SK-N-SH treated with all-trans-retinoic acid at 6 μM for 48 hours (cell line): ENCODE data around the gene YTHDF2.

Source experiments
- ATAC-seq: fragments of 200-7000 bp; cut with Tn5 transposase; 3 replicates; pipeline ENCODE4 v1.9.1; 2020; ENCODE audit warnings: mild to moderate bottlenecking, moderate library complexity
- ARNTL ChIP-seq: fragments of 450-650 bp; formaldehyde crosslinking; IDR thresholded peaks from 2 replicates; pipeline ENCODE4 v1.5.0; 2020; ENCODE audit warnings: low read depth, mild to moderate bottlenecking, moderate library complexity, borderline replicate concordance
- BACH2 ChIP-seq: fragments of 250-450 bp; sonication (Bioruptor Pico); IDR thresholded peaks from 2 replicates; pipeline ENCODE4 v1.9.0; 2021; ENCODE audit warnings: mild to moderate bottlenecking, borderline replicate concordance
- CSDC2 ChIP-seq: fragments of 250-450 bp; sonication (Bioruptor Pico); IDR thresholded peaks from 2 replicates; pipeline ENCODE4 v1.5.0; 2020; ENCODE audit warnings: mild to moderate bottlenecking, moderate library complexity
- ESRRG ChIP-seq: fragments of 250-450 bp; sonication (Bioruptor Pico); IDR thresholded peaks from 2 replicates; pipeline ENCODE4 v1.6.1; 2021; ENCODE audit warnings: mild to moderate bottlenecking
- GLIS3 ChIP-seq: fragments of 250-450 bp; sonication (Bioruptor Pico); IDR thresholded peaks from 2 replicates; pipeline ENCODE4 v1.5.0; 2020; ENCODE audit warnings: mild to moderate bottlenecking, moderate library complexity
- ISL1 ChIP-seq: fragments of 250-450 bp; sonication (Bioruptor Pico); IDR thresholded peaks from 2 replicates; pipeline ENCODE4 v2.1.2; 2022; ENCODE audit warnings: mild to moderate bottlenecking, moderate library complexity
- PPARA ChIP-seq: fragments of 250-450 bp; sonication (Bioruptor Pico); IDR thresholded peaks from 2 replicates; pipeline ENCODE4 v1.5.0; 2020; ENCODE audit warnings: mild to moderate bottlenecking, borderline replicate concordance
- RARB ChIP-seq: fragments of 250-450 bp; sonication (Bioruptor Pico); IDR thresholded peaks from 2 replicates; pipeline ENCODE4 v1.8.0; 2021; ENCODE audit warnings: mild to moderate bottlenecking, moderate library complexity
- SNAI2 ChIP-seq: fragments of 250-450 bp; sonication (Bioruptor Pico); IDR thresholded peaks from 2 replicates; pipeline ENCODE4 v1.5.0; 2020; ENCODE audit warnings: mild to moderate bottlenecking, moderate library complexity
- TCF4 ChIP-seq: fragments of 250-450 bp; sonication (Bioruptor Pico); IDR thresholded peaks from 2 replicates; pipeline ENCODE4 v1.8.0; 2021; ENCODE audit warnings: mild to moderate bottlenecking, moderate library complexity, borderline replicate concordance
- TOX ChIP-seq: fragments of 250-450 bp; sonication (Bioruptor Pico); IDR thresholded peaks from 2 replicates; pipeline ENCODE4 v1.8.0; 2021; ENCODE audit warnings: mild to moderate bottlenecking, moderate library complexity, borderline replicate concordance
- ZC3H10 ChIP-seq: fragments of 250-450 bp; sonication (Bioruptor Pico); IDR thresholded peaks from 2 replicates; pipeline ENCODE4 v1.5.1; 2021; ENCODE audit warnings: mild to moderate bottlenecking, moderate library complexity
- ZFP3 ChIP-seq: fragments of 250-450 bp; sonication (Bioruptor Pico); IDR thresholded peaks from 2 replicates; pipeline ENCODE4 v1.5.0; 2020; ENCODE audit warnings: mild to moderate bottlenecking, moderate library complexity
- ZFP30 ChIP-seq: fragments of 450-650 bp; formaldehyde crosslinking; IDR thresholded peaks from 2 replicates; pipeline ENCODE4 v1.5.0; 2022; ENCODE audit warnings: mild to moderate bottlenecking, moderate library complexity
- ZNF565 ChIP-seq: fragments of 450-650 bp; formaldehyde crosslinking; conservative IDR thresholded peaks from 2 replicates; pipeline ENCODE4 v1.5.0; 2020; ENCODE audit warnings: low read depth, mild to moderate bottlenecking, moderate library complexity
- ZNF70 ChIP-seq: fragments of 450-650 bp; formaldehyde crosslinking; IDR thresholded peaks from 2 replicates; pipeline ENCODE4 v1.5.0; 2020; ENCODE audit warnings: mild to moderate bottlenecking, moderate library complexity
- ZNF8 ChIP-seq: fragments of 450-650 bp; formaldehyde crosslinking; IDR thresholded peaks from 2 replicates; pipeline ENCODE4 v1.5.0; 2020; ENCODE audit warnings: mild to moderate bottlenecking, moderate library complexity
- TF ChIP-seq, protein P1 (sequence below): fragments of 250-450 bp; sonication (Bioruptor Pico); IDR thresholded peaks from 2 replicates; pipeline ENCODE4 v1.8.0; 2020; ENCODE audit warnings: mild to moderate bottlenecking, moderate library complexity, borderline replicate concordance
- TF ChIP-seq, protein P2 (sequence below): fragments of 250-450 bp; sonication (Bioruptor Pico); IDR thresholded peaks from 2 replicates; pipeline ENCODE4 v1.5.1; 2020; ENCODE audit warnings: low read depth, mild to moderate bottlenecking, moderate library complexity
- TF ChIP-seq, protein P3 (sequence below): fragments of 250-450 bp; sonication (Bioruptor Pico); IDR thresholded peaks from 2 replicates; pipeline ENCODE4 v1.5.1; 2021; ENCODE audit warnings: mild to moderate bottlenecking, moderate library complexity
- TF ChIP-seq, protein P4 (sequence below): fragments of 250-450 bp; sonication (Bioruptor Pico); IDR thresholded peaks from 2 replicates; pipeline ENCODE4 v1.8.0; 2021; ENCODE audit warnings: low read depth, mild to moderate bottlenecking, moderate library complexity, borderline replicate concordance

Gene YTHDF2

DNA sequence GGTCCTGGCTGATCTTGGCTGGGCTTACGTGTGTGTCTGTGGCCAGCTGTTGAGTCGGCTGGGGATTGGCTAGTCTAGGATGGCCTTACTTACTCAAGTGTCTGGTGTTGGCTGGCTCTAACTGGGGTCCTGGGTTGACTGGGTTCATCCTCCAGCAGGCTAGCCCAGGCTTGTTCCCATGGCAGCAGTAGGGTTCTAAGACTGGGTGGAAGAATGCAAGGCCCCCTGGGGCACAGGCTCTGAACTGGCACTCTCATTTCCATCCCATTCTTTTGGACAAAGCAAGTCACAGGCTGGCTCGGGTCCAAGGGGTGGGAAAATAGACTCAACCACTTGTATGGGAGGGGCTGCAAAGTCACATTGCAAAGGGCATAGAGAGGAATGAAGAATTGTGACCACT, 67.3 kb downstream of the YTHDF2 start:
- TF ChIP-seq PPARA (CRISPR knock-in tag) (no peak), ZFP30 (CRISPR knock-in tag) (no peak), GLIS3 (CRISPR knock-in tag) (no peak)
- TF ChIP-seq, protein P1, sequence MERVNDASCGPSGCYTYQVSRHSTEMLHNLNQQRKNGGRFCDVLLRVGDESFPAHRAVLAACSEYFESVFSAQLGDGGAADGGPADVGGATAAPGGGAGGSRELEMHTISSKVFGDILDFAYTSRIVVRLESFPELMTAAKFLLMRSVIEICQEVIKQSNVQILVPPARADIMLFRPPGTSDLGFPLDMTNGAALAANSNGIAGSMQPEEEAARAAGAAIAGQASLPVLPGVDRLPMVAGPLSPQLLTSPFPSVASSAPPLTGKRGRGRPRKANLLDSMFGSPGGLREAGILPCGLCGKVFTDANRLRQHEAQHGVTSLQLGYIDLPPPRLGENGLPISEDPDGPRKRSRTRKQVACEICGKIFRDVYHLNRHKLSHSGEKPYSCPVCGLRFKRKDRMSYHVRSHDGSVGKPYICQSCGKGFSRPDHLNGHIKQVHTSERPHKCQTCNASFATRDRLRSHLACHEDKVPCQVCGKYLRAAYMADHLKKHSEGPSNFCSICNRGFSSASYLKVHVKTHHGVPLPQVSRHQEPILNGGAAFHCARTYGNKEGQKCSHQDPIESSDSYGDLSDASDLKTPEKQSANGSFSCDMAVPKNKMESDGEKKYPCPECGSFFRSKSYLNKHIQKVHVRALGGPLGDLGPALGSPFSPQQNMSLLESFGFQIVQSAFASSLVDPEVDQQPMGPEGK (CRISPR knock-in tag) = no peak
- TF ChIP-seq, protein P2, sequence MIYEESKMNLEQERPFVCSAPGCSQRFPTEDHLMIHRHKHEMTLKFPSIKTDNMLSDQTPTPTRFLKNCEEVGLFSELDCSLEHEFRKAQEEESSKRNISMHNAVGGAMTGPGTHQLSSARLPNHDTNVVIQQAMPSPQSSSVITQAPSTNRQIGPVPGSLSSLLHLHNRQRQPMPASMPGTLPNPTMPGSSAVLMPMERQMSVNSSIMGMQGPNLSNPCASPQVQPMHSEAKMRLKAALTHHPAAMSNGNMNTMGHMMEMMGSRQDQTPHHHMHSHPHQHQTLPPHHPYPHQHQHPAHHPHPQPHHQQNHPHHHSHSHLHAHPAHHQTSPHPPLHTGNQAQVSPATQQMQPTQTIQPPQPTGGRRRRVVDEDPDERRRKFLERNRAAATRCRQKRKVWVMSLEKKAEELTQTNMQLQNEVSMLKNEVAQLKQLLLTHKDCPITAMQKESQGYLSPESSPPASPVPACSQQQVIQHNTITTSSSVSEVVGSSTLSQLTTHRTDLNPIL (CRISPR knock-in tag) = no peak
- TF ChIP-seq, protein P3, sequence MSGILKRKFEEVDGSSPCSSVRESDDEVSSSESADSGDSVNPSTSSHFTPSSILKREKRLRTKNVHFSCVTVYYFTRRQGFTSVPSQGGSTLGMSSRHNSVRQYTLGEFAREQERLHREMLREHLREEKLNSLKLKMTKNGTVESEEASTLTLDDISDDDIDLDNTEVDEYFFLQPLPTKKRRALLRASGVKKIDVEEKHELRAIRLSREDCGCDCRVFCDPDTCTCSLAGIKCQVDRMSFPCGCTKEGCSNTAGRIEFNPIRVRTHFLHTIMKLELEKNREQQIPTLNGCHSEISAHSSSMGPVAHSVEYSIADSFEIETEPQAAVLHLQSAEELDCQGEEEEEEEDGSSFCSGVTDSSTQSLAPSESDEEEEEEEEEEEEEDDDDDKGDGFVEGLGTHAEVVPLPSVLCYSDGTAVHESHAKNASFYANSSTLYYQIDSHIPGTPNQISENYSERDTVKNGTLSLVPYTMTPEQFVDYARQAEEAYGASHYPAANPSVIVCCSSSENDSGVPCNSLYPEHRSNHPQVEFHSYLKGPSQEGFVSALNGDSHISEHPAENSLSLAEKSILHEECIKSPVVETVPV (CRISPR knock-in tag) = no peak
- TF ChIP-seq, all 23 proteins: peak for 0
- ATAC-seq = no peak

DNA sequence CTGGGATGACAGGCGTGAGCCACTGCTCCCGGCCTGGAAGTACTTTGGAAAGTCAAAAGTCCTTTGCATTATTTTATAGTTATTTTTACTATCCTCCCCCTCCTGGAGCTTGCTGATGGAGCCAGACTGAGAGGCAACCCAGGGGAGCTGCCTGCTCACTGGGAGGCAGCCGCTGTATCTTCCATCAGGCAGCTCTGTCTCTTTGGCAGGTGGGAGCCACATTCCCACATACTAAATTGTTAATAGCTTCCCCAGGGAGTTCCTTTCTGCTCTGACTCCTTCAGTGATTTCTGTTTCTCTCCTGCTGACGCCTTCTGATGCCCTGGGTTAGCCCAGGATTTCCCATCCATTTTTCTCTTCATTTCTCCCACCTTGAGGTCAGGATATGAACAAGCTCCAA, 70.3 kb downstream of the YTHDF2 start:
- no peak for ATAC-seq
- no peak for TF ChIP-seq TCF4 (CRISPR knock-in tag)

DNA sequence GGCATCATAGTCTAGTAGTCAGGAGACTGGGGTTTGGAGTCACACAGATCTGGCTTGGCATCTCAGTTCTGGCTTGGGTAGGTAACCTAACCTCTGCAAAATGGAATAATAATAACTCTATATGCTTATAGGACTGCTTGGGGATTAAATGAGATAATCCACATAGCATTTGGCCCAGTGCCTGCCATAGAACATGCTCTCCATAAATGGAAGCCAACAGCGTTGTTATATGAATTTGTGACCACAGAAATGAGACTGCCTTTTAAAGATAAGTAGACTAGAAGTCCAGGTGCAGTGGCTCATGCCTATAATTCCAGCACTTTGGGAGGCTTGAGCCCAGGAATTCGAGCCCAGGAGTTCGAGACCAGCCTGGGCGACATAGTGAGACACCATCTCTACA, 71.2 kb downstream of the YTHDF2 start:
- TF ChIP-seq ARNTL (CRISPR knock-in tag) (no peak), BACH2 (CRISPR knock-in tag) (no peak), SNAI2 (CRISPR knock-in tag) (no peak), ZFP3 (CRISPR knock-in tag) (no peak), ZNF8 (CRISPR knock-in tag) (no peak), ZC3H10 (CRISPR knock-in tag) (no peak), CSDC2 (CRISPR knock-in tag) (no peak), ESRRG (CRISPR knock-in tag) (no peak), GLIS3 (CRISPR knock-in tag) (no peak)
- TF ChIP-seq, protein P3 (CRISPR knock-in tag) = no peak
- TF ChIP-seq, protein P1 (CRISPR knock-in tag) = no peak
- no peak for ATAC-seq

DNA sequence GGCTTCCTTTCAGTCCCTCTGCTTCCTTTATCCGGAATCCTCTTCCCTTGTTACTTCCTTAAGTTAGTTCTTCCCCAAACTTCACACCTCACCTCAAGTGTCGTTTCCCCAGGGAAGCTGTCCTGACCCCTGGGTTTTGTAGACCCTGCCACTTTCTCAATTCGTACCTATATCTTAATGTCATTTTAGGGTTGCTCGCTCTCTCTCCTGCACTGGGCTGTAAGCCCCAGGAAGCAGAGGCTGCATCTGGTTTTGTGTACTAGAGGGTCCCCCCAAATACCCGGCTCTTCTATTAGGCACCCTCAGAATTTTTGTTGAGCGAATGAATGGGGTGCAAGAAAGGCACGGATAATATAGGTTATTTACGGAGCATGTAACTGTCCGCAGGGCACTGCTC, 74.6 kb downstream of the YTHDF2 start:
- no peak for ATAC-seq
- TF ChIP-seq PPARA (CRISPR knock-in tag) = no peak
- no peak for TF ChIP-seq ARNTL (CRISPR knock-in tag)
- TF ChIP-seq, protein P4, sequence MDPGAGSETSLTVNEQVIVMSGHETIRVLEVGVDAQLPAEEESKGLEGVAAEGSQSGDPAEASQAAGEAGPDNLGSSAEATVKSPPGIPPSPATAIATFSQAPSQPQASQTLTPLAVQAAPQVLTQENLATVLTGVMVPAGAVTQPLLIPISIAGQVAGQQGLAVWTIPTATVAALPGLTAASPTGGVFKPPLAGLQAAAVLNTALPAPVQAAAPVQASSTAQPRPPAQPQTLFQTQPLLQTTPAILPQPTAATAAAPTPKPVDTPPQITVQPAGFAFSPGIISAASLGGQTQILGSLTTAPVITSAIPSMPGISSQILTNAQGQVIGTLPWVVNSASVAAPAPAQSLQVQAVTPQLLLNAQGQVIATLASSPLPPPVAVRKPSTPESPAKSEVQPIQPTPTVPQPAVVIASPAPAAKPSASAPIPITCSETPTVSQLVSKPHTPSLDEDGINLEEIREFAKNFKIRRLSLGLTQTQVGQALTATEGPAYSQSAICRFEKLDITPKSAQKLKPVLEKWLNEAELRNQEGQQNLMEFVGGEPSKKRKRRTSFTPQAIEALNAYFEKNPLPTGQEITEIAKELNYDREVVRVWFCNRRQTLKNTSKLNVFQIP = no peak
- TF ChIP-seq RARB (CRISPR knock-in tag) = no peak
- TF ChIP-seq ZFP3 (CRISPR knock-in tag) = no peak
- TF ChIP-seq, protein P2 (CRISPR knock-in tag) = no peak
- TF ChIP-seq ESRRG (CRISPR knock-in tag) = no peak
- no peak for TF ChIP-seq ZC3H10 (CRISPR knock-in tag)
- TF ChIP-seq, protein P3 (CRISPR knock-in tag) = no peak
- TF ChIP-seq TCF4 (CRISPR knock-in tag) = no peak
- no peak for TF ChIP-seq ISL1
- TF ChIP-seq CSDC2 (CRISPR knock-in tag) = no peak
- TF ChIP-seq ZNF565 (CRISPR knock-in tag) = no peak
- TF ChIP-seq GLIS3 (CRISPR knock-in tag) = no peak
- no peak for TF ChIP-seq ZNF70 (CRISPR knock-in tag)
- TF ChIP-seq TOX (CRISPR knock-in tag) = no peak
